HL-60/S4 (cell line): ENCODE results near the gene TBX1.
"Not testable (repeated sequence)": the region's sequence is repeated elsewhere in the genome, so short reads cannot be mapped to it uniquely, and the experiment has no call there.

Experiments
- in situ Hi-C: fragments of 300-500 bp; cut with MboI; formaldehyde crosslinking; loops from 2 replicates; pipeline ENCODE4 v1.14.3; 2022; ENCODE audit warnings: low sequenced_read_pairs

TBX1 gene

GRCh38 chr22:19763458-19764298, 3.1 kb downstream of the TBX1 start:
- in situ Hi-C loops, result no loop called here

- in situ Hi-C loops, result no loop called here
Observed at GRCh38 chr22:19764299-19764593, 3.7 kb downstream of the TBX1 start.

GRCh38 chr22:19764636-19765476, 4.3 kb downstream of the TBX1 start:
- in situ Hi-C loops, result no loop called here

- in situ Hi-C loops, result no loop called here
Observed at GRCh38 chr22:19765477-19766239, 5.1 kb downstream of the TBX1 start.

- in situ Hi-C loops, result no loop called here
Observed at GRCh38 chr22:19766240-19766510, 5.6 kb downstream of the TBX1 start.

- in situ Hi-C loops, result no loop called here
Observed at GRCh38 chr22:19766511-19767426, 6.2 kb downstream of the TBX1 start.

- in situ Hi-C loops, result no loop called here
Observed at GRCh38 chr22:19767427-19768341, 7.1 kb downstream of the TBX1 start.

- in situ Hi-C loops, result no loop called here
Observed at GRCh38 chr22:19769393-19769715, 8.8 kb downstream of the TBX1 start.

GRCh38 chr22:19770349-19771220, 10.0 kb downstream of the TBX1 start:
- in situ Hi-C loops, result no loop called here

GRCh38 chr22:19772422-19772672, 11.8 kb downstream of the TBX1 start:
- in situ Hi-C loops, result no loop called here

GRCh38 chr22:19772673-19773469, 12.3 kb downstream of the TBX1 start:
- in situ Hi-C loops, result no loop called here

- in situ Hi-C loops, result no loop called here
Observed at GRCh38 chr22:19773470-19774040, 13.0 kb downstream of the TBX1 start.

GRCh38 chr22:19774628-19775027, 14.1 kb downstream of the TBX1 start:
- in situ Hi-C loops, result no loop called here

GRCh38 chr22:19775496-19776325, 15.1 kb downstream of the TBX1 start:
- in situ Hi-C loops, result no loop called here

GRCh38 chr22:19776433-19777031, 16.0 kb downstream of the TBX1 start:
- in situ Hi-C loops, result no loop called here

GRCh38 chr22:19777192-19777591, 16.6 kb downstream of the TBX1 start:
- in situ Hi-C loops, result not testable (repeated sequence)

- in situ Hi-C loops, result no loop called here
Observed at GRCh38 chr22:19779011-19779421, 18.4 kb downstream of the TBX1 start.
